IMR-90 (cell line): Measurements from ENCODE around the gene MYRFL. TPM values are rescaled to one million over a fixed set of nuclear protein-coding genes. Genes with fewer than 3 reads are reported as not detected.

Source experiments
- ATAC-seq: fragments of 200-7000 bp; cut with Tn5 transposase; 2 replicates; pipeline ENCODE4 v1.9.1; 2020; ENCODE audit warnings: low read depth, mild to moderate bottlenecking, moderate library complexity
- BruUV-seq: library from RNA; stranded (reverse); fragments of 400-500 nt; replicated peaks from 2 replicates; lab custom pipeline; 2021; lab: Mats Ljungman, UMichigan
- CTCF ChIA-PET: fragments of 300-600 bp; formaldehyde crosslinking; extraction: SDS; loops from one replicate; lab custom pipeline; 2021; ENCODE audit warnings: antibody characterized with exemption; lab: Yijun Ruan, JAX
- POLR2A ChIA-PET: fragments of 300-600 bp; sonication (Branson Sonifier 250); formaldehyde crosslinking; loops from one replicate; lab custom pipeline; 2022; ENCODE audit warnings: antibody characterized with exemption; ENCODE audit not compliant: unreplicated experiment; lab: Charles Lee
- DNase-seq: peaks from one replicate; pipeline ENCODE4 v3.0.0; 2013
- H2AFZ ChIP-seq: replicated peaks from 2 replicates; pipeline ENCODE3; 2013; ENCODE audit warnings: low read length, mild to moderate bottlenecking; ENCODE audit not compliant: poor library complexity
- H2AK5ac ChIP-seq: 2 replicates; pipeline ENCODE4 v1.6.1; 2013; ENCODE audit warnings: low read depth, low read length, inconsistent platforms
- H2AK9ac ChIP-seq: replicated peaks from 2 replicates; pipeline ENCODE3; 2013; ENCODE audit warnings: mild to moderate bottlenecking, low read depth, low read length, moderate library complexity; ENCODE audit not compliant: poor library complexity
- H2BK120ac ChIP-seq: 2 replicates; pipeline ENCODE4 v1.6.1; 2013; ENCODE audit warnings: low read depth, low read length, inconsistent platforms
- H2BK15ac ChIP-seq: 3 replicates; pipeline ENCODE4 v1.6.1; 2013; ENCODE audit warnings: low read depth, low read length, inconsistent platforms
- H2BK20ac ChIP-seq: 2 replicates; pipeline ENCODE4 v1.6.1; 2013; ENCODE audit warnings: low read depth, mild to moderate bottlenecking, inconsistent platforms, low read length, moderate library complexity
- H2BK5ac ChIP-seq: 2 replicates; pipeline ENCODE4 v1.6.1; 2013; ENCODE audit warnings: mild to moderate bottlenecking, low read depth, low read length, inconsistent platforms; ENCODE audit not compliant: poor library complexity, severe bottlenecking
- H3K14ac ChIP-seq: replicated peaks from 2 replicates; pipeline ENCODE4 v1.6.1; 2013; ENCODE audit warnings: low read depth, low read length, inconsistent platforms
- H3K18ac ChIP-seq: 2 replicates; pipeline ENCODE4 v1.6.1; 2013; ENCODE audit warnings: low read depth, low read length, control low read depth
- H3K23ac ChIP-seq: 2 replicates; pipeline ENCODE4 v1.6.1; 2013; ENCODE audit warnings: low read depth, low read length, inconsistent platforms
- H3K27ac ChIP-seq: 2 replicates; pipeline ENCODE4 v1.5.1; 2013; ENCODE audit warnings: mild to moderate bottlenecking, control low read depth, low read length; ENCODE audit not compliant: insufficient read depth
- H3K27me3 ChIP-seq: 2 replicates; pipeline ENCODE4 v1.6.1; 2013; ENCODE audit warnings: low read length; ENCODE audit not compliant: control insufficient read depth, insufficient read depth
- H3K36me3 ChIP-seq: 2 replicates; pipeline ENCODE4 v1.6.1; 2013; ENCODE audit warnings: low read length, mixed read lengths; ENCODE audit not compliant: control insufficient read depth, insufficient read depth
- H3K4ac ChIP-seq: 2 replicates; pipeline ENCODE4 v1.6.1; 2013; ENCODE audit warnings: low read depth, low read length, inconsistent platforms
- H3K4me1 ChIP-seq: 2 replicates; pipeline ENCODE4 v1.6.1; 2013; ENCODE audit warnings: low read length, mixed read lengths; ENCODE audit not compliant: control insufficient read depth, insufficient read depth
- H3K4me2 ChIP-seq: 2 replicates; pipeline ENCODE4 v1.6.1; 2013; ENCODE audit warnings: low read depth, mild to moderate bottlenecking, control low read depth, low read length, moderate library complexity
- H3K4me3 ChIP-seq: 2 replicates; pipeline ENCODE4 v1.5.1; 2013; ENCODE audit warnings: low read depth, mild to moderate bottlenecking, control low read depth, low read length, moderate library complexity; ENCODE audit not compliant: insufficient read depth
- H3K56ac ChIP-seq: 2 replicates; pipeline ENCODE4 v1.6.1; 2013; ENCODE audit warnings: low read length, inconsistent platforms; ENCODE audit not compliant: insufficient read depth; ENCODE audit errors: extremely low read depth
- H3K79me1 ChIP-seq, 2 experiments: 2 replicates each; pipeline ENCODE4 v1.6.1; 2013; ENCODE audit warnings: low read length in 2 of 2, inconsistent platforms in 1 of 2, low read depth in 1 of 2
- H3K9ac ChIP-seq: 2 replicates; pipeline ENCODE4 v1.6.1; 2013; ENCODE audit warnings: low read depth, low read length, control low read depth
- H3K9me1 ChIP-seq: 2 replicates; pipeline ENCODE4 v1.6.1; 2013; ENCODE audit warnings: low read length, inconsistent platforms; ENCODE audit not compliant: insufficient read depth
- H3K9me3 ChIP-seq: 2 replicates; pipeline ENCODE4 v1.6.1; 2013; ENCODE audit warnings: low read length; ENCODE audit not compliant: control insufficient read depth, insufficient read depth
- H4K20me1 ChIP-seq: 2 replicates; pipeline ENCODE4 v1.6.1; 2013; ENCODE audit warnings: low read length, inconsistent platforms; ENCODE audit not compliant: insufficient read depth
- H4K5ac ChIP-seq: 2 replicates; pipeline ENCODE4 v1.6.1; 2013; ENCODE audit warnings: mild to moderate bottlenecking, low read depth, low read length, control low read depth
- H4K8ac ChIP-seq, 2 experiments: 2 replicates each; pipeline ENCODE4 v1.6.1; 2013; ENCODE audit warnings: low read depth in 2 of 2, low read length in 2 of 2, control low read depth in 1 of 2, inconsistent platforms in 1 of 2
- H4K91ac ChIP-seq: 2 replicates; pipeline ENCODE4 v1.6.1; 2013; ENCODE audit warnings: low read depth, low read length, inconsistent platforms; ENCODE audit not compliant: insufficient read depth
- BHLHE40 ChIP-seq: fragments of 150-350 bp; IDR thresholded peaks from 2 replicates; pipeline ENCODE4 v1.6.1; 2016; ENCODE audit warnings: mild to moderate bottlenecking, low read depth, low read length
- CEBPB ChIP-seq: IDR thresholded peaks from 2 replicates; pipeline ENCODE4 v1.6.1; 2012; ENCODE audit warnings: low read depth, low read length, improper control_type of control experiment
- CHD1 ChIP-seq: IDR thresholded peaks from 2 replicates; pipeline ENCODE4 v1.6.1; 2012; ENCODE audit warnings: low read depth, low read length, improper control_type of control experiment
- ELK1 ChIP-seq: fragments of 150-350 bp; IDR thresholded peaks from 2 replicates; pipeline ENCODE4 v1.6.1; 2016; ENCODE audit warnings: low read depth, mild to moderate bottlenecking, low read length, moderate library complexity, borderline replicate concordance
- FOS ChIP-seq: fragments of 150-350 bp; IDR thresholded peaks from 2 replicates; pipeline ENCODE4 v1.6.1; 2016; ENCODE audit warnings: low read depth, low read length
- MAFK ChIP-seq: IDR thresholded peaks from 2 replicates; pipeline ENCODE4 v1.6.1; 2012; ENCODE audit warnings: low read depth, low read length, improper control_type of control experiment
- MAZ ChIP-seq: IDR thresholded peaks from 2 replicates; pipeline ENCODE4 v1.6.1; 2012; ENCODE audit warnings: low read depth, mild to moderate bottlenecking, low read length, improper control_type of control experiment, moderate library complexity, borderline replicate concordance
- MXI1 ChIP-seq: IDR thresholded peaks from 2 replicates; pipeline ENCODE4 v1.6.1; 2012; ENCODE audit warnings: low read depth, mild to moderate bottlenecking, low read length, moderate library complexity, borderline replicate concordance
- NFE2L2 ChIP-seq: fragments of 150-350 bp; IDR thresholded peaks from 2 replicates; pipeline ENCODE4 v1.6.1; 2016; ENCODE audit warnings: low read depth, mild to moderate bottlenecking, low read length
- POLR2A ChIP-seq: IDR thresholded peaks from 2 replicates; pipeline ENCODE4 v1.6.1; 2012; ENCODE audit warnings: mild to moderate bottlenecking, low read depth, low read length
- RAD21 ChIP-seq: IDR thresholded peaks from 2 replicates; pipeline ENCODE4 v1.6.1; 2012; ENCODE audit warnings: low read length, improper control_type of control experiment
- RCOR1 ChIP-seq: IDR thresholded peaks from 2 replicates; pipeline ENCODE4 v1.6.1; 2012; ENCODE audit warnings: mild to moderate bottlenecking, low read length, improper control_type of control experiment; ENCODE audit not compliant: insufficient replicate concordance
- RFX5 ChIP-seq: IDR thresholded peaks from 2 replicates; pipeline ENCODE4 v1.8.0; 2012; ENCODE audit warnings: low read depth, mild to moderate bottlenecking, low read length, moderate library complexity
- SMC3 ChIP-seq: fragments of 150-350 bp; IDR thresholded peaks from 2 replicates; pipeline ENCODE4 v1.6.1; 2016; ENCODE audit warnings: low read depth, mild to moderate bottlenecking, antibody characterized with exemption, low read length, moderate library complexity
- dilution Hi-C: fragments of 300-500 bp; cut with HindIII; formaldehyde crosslinking; loops from one replicate; pipeline ENCODE4 v1.14.3; 2018; ENCODE audit warnings: low sequenced_read_pairs; ENCODE audit not compliant: unreplicated experiment
- in situ Hi-C: fragments of 300-500 bp; cut with MboI; formaldehyde crosslinking; loops from 3 replicates; pipeline ENCODE4 v1.14.3; 2019; ENCODE audit warnings: low sequenced_read_pairs, inconsistent platforms, mixed read lengths
- intact Hi-C: fragments of 100-400 bp; cut with micrococcal nuclease; formaldehyde crosslinking; loops from 2 replicates; pipeline ENCODE4 v1.10.0; 2022
- polyA plus RNA-seq, 3 experiments: library from polyadenylated mRNA; depleted of rRNA; stranded (reverse); fragments of >200 nt; gene quantifications; 2 replicates each; pipeline ENCODE4 v1.2.3, GENCODE V29; 2012; ENCODE audit warnings: low replicate concordance in 1 of 3
- total RNA-seq: library from RNA; depleted of rRNA; stranded (reverse); fragments of >200 nt; gene quantifications from 2 replicates; pipeline ENCODE4 v1.2.3, GENCODE V29; 2012
- TF ChIP-seq, protein P1 (sequence below): fragments of 150-350 bp; IDR thresholded peaks from 2 replicates; pipeline ENCODE4 v1.6.1; 2017; ENCODE audit warnings: mild to moderate bottlenecking, antibody characterized with exemption, low read length, low read depth
- TF ChIP-seq, protein P2 (sequence below): conservative IDR thresholded peaks from 2 replicates; pipeline ENCODE4 v1.5.1; 2012; ENCODE audit warnings: mild to moderate bottlenecking, low read depth, low read length, improper control_type of control experiment

Gene MYRFL
- total and polyA plus RNA-seq, 2 of the 4 experiments (the other 2 are of a cell fraction), result not detected

DNA sequence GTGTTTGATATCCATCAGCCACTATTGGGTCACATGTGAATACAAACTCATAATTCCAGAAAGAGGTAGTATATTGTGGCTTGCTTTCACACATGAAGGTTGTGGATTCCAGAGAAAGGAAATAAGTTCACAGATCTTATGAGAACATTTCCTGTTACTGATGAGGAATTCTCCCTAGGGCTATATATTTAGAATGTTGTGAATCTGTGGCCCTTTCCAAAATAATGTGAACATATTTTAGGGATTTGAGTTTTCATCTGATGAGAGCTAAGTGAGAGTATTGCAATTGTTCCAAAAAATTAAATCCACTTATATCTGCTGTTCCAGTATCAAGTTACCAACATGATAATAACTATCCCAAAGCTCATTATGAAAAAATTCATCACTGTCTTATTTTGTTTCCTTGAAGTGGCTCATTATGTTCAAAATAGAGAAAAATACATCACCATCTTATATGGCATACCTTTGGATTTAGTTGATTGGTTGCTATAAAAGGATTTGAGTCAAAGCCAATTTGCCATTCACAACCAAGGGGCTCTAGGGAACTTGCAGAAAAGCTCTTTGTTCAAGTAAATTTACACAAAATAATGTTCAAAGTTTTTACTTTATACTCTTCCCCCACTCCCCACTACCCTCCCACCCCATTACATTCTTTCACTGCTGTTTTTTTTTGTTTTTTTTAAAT lies 76.3 kb downstream of the MYRFL start:
- no peaks in the 10 kb centered on the region for H3K9me3 ChIP-seq
- H2AK9ac ChIP-seq, result no peak overlapping the region
- H3K9me1 ChIP-seq, result no peaks in the 10 kb centered on the region
- no peaks in the 10 kb centered on the region for H4K20me1 ChIP-seq
- no peak overlapping the region for H3K18ac ChIP-seq
- H4K91ac ChIP-seq, result no peak overlapping the region
- H2AK5ac ChIP-seq, result no peak overlapping the region
- BruUV-seq, result no TSS peak
- POLR2A ChIA-PET, result no interaction called here
- no peaks in the 10 kb centered on the region for H3K36me3 ChIP-seq
- no peak overlapping the region for H4K5ac ChIP-seq
- no peaks in the 10 kb centered on the region for H3K27me3 ChIP-seq
- no peak for TF ChIP-seq MAZ
- TF ChIP-seq NFE2L2, result no peak
- TF ChIP-seq CHD1, result no peak
- TF ChIP-seq, protein P1, sequence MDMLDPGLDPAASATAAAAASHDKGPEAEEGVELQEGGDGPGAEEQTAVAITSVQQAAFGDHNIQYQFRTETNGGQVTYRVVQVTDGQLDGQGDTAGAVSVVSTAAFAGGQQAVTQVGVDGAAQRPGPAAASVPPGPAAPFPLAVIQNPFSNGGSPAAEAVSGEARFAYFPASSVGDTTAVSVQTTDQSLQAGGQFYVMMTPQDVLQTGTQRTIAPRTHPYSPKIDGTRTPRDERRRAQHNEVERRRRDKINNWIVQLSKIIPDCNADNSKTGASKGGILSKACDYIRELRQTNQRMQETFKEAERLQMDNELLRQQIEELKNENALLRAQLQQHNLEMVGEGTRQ, result no peak
- TF ChIP-seq POLR2A, result no peak
- TF ChIP-seq ELK1, result no peak
- no peak for TF ChIP-seq RFX5
- TF ChIP-seq, protein P2, sequence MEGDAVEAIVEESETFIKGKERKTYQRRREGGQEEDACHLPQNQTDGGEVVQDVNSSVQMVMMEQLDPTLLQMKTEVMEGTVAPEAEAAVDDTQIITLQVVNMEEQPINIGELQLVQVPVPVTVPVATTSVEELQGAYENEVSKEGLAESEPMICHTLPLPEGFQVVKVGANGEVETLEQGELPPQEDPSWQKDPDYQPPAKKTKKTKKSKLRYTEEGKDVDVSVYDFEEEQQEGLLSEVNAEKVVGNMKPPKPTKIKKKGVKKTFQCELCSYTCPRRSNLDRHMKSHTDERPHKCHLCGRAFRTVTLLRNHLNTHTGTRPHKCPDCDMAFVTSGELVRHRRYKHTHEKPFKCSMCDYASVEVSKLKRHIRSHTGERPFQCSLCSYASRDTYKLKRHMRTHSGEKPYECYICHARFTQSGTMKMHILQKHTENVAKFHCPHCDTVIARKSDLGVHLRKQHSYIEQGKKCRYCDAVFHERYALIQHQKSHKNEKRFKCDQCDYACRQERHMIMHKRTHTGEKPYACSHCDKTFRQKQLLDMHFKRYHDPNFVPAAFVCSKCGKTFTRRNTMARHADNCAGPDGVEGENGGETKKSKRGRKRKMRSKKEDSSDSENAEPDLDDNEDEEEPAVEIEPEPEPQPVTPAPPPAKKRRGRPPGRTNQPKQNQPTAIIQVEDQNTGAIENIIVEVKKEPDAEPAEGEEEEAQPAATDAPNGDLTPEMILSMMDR, result no peak
- no peak for TF ChIP-seq FOS
- TF ChIP-seq MXI1, result no peak
- TF ChIP-seq CEBPB, result no peak
- TF ChIP-seq BHLHE40, result no peak
- TF ChIP-seq RAD21, result no peak
- TF ChIP-seq RCOR1, result no peak
- no peak for TF ChIP-seq SMC3
- no peak for TF ChIP-seq MAFK
- no peak overlapping the region for H2BK20ac ChIP-seq
- H3K4ac ChIP-seq, result no peak overlapping the region
- no peak overlapping the region for H3K9ac ChIP-seq
- intact Hi-C loops (loop anchor here (5.0 kb wide), 1 partner anchor 86 kb away; no protein-coding TSS in a partner anchor), in situ Hi-C loops (loop anchor here (10.0 kb wide), 1 partner anchor 333 kb away; no protein-coding TSS in a partner anchor), dilution Hi-C loops (no loop called here)
- ATAC-seq (no peak), DNase-seq (no peak)
- no peak overlapping the region for H3K4me3 ChIP-seq
- CTCF ChIA-PET, result interaction anchor here (0.6 to 2.1 kb wide), 4 partner anchors 11 to 678 kb away, joined by 3 to 10 read pairs (median 6); no protein-coding TSS in a partner anchor
- H3K23ac ChIP-seq, result no peak overlapping the region
- no peak overlapping the region for H3K4me2 ChIP-seq
- no peak overlapping the region for H2BK120ac ChIP-seq
- H3K56ac ChIP-seq, result no peak overlapping the region
- H3K79me1 ChIP-seq, result no peaks in the 10 kb centered on the region
- no peak overlapping the region for H4K8ac ChIP-seq
- no peak overlapping the region for H2BK5ac ChIP-seq
- H3K14ac ChIP-seq, result no peak overlapping the region
- H2AFZ ChIP-seq, result no peak overlapping the region
- H3K27ac ChIP-seq, result no peak overlapping the region
- no peak overlapping the region for H2BK15ac ChIP-seq
- peaks cover 2% of the 10 kb centered on the region; the same call in 1 of the 2 replicates for H3K4me1 ChIP-seq
